NCI-H2029 (cell line): Measurements from ENCODE around the gene PALLD.

Experiments used
- DNase-seq: peaks from one replicate; lab custom pipeline; 2025; lab: John Stamatoyannopoulos, UW

Gene PALLD

DNA sequence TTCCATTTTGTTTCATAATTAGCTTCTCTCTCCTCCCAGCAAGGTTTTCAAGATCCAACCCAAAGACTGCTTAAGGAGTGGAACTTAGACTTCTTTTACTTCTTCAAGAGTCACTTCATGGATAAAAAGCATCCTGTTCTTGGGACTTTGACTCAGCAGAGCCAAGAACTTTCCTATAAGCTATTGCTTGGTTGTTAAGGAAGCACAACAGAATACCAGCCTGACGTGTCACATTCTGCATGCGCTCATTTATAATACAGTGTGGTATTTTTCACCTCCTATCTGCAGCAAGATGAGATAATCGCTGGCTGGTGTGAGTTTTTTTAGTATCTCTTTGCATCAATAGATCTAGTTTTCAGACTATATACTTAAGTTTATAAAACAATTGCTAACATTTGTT, 152.1 kb downstream of the PALLD start:
- DNase-seq: no peak

DNA sequence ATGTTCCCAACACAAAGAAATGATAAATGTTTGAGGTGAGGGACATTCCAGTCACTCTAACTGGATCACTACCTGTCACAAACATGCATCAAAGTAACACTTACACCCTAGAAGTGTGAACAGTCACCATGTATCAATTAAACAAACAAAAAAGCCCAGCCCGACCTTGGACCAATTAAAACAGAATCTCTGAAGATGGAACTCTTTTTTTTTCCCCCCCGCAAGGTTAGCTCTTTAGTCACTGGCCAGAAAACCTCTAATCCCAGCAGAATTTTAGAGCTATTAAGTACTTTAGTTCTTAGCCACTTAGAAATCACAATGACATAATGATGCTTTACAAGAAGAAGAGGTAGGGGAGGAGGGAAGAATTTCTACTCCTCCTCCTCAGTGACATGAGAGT, 154.5 kb downstream of the PALLD start:
- DNase-seq: no peak

DNA sequence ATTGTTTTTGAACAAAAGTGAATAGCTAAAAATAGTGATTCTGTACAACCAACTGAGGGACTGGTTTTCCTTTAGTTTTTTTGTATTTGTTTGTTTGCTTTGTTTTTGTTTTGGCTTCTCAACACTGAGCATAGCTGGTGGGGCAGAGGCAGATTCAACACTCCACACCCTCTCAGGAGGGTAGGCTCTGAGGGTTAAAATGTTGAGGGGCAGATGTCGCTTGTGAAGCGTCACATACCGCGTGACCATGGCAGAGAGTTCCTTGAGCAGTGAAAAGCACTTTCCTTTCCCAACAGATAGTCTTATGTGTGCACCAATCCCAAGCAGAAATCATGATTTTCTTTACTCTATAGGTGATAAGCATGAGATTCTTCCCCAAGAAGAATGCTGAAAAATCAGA, 155.0 kb downstream of the PALLD start:
- no peak for DNase-seq

DNA sequence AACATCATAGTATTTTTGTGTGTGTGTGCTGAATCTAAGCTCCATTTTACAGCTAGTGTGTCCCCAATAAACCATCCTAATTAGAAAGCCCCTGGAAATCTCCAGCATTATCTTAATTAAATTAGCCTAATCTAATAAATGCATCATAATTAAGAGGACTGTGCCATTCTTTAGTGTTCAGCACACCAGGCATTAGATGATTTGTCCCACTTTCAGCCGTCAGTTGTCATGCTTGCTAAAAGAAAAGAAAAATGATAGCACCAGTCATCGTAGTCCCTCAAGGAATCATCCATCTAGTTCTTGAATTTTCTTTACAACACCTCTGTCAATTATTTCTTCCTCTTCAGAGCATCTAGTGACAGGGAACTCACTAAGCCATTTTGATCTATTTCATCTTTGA, 155.9 kb downstream of the PALLD start:
- no peak for DNase-seq

DNA sequence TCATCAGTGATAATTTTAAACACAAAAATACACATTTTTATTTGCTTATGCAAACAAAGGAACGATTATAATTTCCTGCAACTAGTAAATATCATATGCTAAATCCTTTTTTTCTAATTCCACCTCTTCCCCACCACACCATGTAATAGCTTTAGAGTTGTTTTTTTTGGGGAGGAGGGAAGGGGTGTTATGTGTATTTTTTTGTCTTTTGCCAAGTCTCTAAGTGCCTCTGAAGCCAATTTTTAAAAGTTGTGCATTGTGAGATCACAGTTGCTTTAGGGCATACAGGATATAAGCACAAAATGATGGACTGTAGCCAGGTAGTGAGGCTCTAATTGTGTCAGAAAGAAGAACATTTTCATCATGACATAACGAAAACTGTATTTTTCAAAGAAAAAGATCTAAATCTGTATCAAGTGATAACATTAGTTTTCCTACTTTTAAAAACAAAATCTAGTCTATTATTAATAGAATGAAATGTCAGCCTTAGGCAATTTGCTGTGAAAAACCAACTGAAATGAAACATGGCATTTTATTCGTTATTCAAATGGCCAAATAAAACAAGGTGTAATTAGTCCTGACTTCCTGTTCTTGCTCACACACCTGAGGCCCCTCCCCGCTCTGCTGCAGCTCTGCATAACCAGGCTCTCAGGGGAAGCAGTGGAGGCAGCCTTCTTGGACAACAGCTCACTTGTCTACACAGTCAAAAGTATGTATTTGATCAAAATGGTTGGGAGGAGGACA, 157.4 kb downstream of the PALLD start:
- peak; percentile 46 for DNase-seq

DNA sequence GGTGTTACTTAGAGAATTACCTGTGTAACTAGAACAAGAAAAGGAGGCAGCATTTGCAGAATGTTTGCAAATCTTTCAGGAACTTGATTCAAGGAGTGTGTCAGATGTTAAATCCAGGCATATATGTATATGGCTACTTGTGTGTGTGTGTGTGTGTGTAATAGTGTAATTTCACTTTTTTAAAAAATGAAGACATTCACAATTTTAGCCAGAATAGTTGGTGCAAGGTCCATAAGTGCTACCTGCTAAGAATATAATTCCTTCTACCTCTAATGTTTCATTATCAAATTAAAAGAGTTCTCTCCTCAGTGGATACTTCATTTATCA, 158.0 kb downstream of the PALLD start:
- no peak for DNase-seq

DNA sequence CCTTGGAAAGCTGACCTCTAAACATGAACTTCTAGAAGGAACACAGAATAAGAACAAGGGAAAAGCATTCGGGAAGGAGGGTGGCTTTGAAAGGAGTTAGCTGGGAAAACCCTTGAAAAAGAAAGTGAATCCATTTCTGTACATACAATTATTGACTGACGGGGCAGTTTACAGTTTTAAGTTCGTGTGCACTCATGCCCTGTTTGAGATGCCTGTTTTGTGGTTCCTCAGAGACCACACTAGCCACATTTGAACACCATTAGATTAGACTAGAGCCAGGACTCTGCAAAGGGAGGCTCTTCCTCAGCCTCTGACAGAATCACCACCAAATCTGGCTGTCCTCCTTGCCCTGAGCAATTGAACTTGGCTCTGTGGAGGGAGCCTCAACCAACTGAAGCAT, 158.3 kb downstream of the PALLD start:
- no peak for DNase-seq

DNA sequence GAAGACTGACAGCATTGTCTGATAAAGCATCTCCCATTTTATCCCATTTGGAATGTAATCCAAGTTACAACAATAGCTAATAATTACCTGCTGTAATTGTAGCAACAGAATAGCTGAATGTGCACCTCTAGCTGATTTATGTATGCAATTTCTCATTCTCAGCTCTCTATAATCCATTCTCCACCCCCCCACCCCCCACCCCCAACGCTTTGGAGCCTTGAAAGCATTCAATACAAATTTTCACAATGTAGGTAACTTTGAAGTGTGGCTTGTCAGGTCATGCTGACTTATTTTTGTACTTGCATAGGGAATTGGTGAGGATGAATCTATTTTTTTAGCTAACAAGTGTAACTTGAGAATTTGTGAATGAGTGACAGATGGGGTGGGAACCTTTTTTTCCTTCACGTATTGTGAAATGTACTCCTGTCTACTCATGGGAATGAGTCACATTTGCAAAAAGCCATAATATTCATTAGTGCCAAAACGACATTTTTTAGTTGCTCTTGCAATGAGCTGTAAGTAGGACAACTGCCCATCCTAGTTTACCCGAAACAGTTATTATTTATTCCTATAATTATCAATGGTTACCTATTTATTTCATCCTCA, 159.3 kb downstream of the PALLD start:
- DNase-seq: no peak

DNA sequence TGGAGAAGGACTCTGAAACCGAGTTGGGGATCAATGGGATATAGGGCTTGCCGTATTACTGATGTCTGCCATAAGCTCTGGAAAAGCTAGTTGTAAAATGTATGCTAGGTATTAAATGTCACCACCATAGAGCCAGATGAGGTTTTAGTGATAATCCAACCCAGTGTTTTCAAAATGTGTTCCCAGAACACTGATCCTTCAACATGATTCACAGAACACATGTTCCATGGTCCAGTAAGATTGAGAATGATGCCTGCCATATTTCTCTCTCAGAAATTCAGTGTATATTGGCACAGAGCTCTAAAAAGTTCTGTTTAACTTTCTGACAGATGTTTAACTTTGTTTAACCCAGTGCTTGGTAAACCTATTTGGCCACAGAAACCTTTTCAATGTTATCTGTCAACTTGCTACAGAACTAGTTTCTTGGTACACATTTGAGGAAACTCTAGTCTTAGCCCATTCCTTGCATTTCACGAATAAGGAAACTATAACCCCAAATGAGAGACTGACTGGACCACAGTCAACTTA, 160.2 kb downstream of the PALLD start:
- DNase-seq: no peak

DNA sequence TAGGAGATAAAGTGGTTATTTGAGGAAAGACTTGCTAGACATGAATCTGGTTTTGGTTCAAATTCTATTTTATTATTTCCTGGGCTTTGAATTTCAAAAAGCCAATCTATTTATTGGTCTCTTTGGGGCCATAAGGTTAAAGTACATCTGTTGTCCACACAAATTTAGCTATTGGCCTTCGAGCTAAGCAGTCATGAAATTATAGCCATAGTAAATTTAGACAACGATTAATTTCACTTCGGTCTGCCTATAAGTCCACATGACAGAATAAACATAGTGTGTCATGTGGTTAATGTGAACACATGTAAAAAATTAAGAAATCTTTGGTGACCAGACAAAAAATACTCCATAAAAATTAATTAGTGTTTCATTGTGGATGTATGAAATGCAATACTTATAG, 161.9 kb downstream of the PALLD start:
- no peak for DNase-seq

DNA sequence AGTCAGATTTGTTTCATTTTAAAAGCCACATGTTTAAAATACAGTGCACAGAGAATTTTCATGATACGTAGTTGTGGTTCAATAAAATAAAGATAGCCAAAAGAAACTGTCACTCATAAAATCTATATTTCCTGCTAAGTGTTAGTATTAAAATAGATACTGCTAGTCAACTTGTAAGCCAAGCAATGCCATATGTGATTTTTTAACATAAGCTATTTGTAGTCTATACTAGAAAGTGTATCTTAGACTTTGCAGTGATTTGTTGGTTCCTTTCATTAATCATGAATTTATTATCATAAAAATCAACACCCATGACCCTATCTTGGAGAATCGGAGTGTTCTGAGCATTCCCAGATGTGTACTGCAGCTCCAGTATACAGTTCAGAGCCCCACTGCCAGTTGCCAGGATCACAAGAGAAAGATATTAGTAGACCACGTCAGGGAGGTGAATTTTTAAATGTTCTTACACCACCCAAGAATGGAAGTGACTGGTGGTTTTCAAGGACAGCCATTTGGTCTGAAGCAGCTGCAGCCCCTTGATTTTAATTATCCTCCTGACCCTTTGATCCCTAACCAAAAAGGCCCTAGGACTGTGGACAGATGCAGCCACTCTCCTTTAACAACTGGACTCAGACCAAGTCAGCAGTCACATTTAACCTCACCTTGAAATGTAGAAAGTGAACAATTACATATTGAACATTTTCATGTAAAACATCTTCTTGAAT, 163.1 kb downstream of the PALLD start:
- no peak for DNase-seq

DNA sequence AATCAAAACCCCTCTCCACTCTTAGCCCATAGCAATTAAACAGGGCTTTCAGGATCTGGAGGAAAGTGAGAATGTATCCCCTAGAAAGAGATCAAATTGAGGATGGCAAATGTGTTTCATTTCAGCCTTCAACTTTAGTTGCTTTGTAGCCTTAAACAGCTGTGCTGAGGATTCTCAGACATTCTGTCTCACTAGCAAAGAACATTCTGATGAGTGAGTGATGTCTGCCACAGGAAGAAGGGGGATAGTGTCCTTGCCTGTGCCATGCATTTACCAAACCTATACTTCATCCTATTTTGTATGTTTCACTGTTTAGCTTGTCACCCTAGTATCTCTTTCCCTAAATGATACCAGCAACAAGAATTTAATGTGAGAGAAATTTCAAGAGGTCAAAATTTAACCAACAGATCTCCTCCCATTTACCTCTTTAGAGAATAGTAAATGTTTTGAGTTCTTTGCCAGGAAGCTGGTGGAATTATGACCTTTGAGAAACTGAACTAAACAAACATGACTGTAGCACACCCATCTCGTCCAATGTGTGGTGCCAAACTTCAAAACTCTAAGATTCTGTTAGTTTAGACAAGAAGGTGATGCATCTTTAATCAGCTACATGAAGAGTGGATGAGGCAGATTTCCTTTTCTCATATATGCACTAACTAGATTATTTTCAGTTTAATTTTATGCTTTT, 165.6 kb downstream of the PALLD start:
- DNase-seq: no peak

DNA sequence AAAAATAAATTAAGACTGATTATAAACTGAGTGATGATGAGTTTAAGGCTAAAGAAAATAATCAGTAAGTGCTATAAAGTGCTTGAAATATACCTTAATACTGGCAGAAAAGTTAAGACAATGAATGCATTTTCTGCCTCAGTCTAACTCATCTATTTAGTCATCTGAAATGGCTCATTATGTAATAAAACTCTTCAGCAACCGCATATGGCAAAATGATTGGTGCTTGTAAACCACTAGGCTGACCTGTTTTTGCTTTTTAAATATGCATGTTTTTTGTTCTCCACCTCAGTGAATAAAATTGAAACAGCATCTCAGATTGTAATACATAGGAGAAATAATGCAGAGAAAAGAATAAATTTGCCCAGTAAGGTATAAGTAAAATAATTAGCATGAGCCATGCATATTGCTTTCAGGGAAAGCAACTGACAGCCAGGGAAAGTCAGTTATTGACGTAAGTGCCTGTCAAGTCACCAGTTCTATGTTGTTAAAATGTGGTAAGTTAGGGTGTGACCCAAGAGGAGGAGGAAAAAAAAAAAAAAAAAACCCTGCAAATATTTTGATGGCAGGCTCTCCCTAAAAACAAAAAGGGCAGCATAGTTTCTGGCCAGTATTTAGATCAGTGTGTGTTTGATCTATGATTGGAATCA, 167.5 kb downstream of the PALLD start:
- no peak for DNase-seq

DNA sequence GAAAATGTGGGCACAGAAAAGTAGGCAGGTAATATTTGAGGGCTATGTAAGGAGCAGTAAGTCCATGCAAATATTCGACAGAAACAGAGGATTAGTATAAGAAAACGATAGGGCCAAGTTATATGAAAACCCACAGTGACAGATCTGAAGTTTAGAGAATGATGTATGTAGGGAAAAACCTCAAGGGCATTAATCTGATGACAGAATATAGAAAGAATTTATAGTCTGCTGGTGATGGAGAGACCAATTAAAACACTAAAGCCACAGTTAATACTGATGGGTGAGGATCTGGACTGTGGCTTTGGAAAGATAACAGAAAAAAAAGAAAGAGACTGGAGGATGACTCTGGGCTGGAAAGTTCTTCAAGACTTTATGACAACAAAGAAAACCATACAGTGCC, 169.7 kb downstream of the PALLD start:
- no peak for DNase-seq

DNA sequence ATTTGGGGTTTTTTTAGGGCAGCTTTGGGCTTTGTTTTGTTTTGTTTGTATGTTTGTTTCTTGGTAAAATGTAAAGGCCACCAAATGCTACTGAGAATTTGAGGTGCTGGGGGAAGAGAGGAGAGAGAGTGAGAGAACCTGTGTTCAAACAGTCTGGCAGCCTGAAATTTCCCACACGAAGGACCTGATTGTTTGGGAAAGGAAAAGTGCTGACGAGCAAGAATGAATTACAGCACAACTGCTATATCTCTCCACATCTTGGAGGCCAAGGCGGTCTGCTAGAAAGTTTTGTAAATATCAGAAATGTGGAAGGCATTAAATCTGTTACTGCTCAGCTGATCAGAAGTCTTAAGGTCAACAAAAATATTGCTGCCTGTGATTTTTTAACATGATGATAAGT, 170.5 kb downstream of the PALLD start:
- DNase-seq: no peak

DNA sequence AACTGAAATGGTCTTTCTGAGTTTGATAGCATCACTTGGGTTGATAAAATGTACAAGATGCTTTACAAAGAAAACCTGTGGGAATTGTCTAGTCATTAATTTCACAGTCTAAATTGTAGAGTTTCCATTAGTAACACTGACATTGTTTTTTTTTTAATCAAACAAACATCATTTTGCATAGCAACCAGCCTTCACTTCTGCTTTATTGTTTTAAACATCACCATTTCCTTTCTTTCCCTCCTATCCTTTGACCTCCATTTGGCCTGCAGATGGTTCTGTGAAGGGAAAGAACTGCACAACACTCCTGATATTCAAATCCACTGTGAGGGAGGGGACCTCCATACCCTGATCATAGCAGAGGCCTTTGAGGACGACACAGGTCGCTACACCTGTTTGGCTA, 171.1 kb downstream of the PALLD start:
- DNase-seq: no peak

DNA sequence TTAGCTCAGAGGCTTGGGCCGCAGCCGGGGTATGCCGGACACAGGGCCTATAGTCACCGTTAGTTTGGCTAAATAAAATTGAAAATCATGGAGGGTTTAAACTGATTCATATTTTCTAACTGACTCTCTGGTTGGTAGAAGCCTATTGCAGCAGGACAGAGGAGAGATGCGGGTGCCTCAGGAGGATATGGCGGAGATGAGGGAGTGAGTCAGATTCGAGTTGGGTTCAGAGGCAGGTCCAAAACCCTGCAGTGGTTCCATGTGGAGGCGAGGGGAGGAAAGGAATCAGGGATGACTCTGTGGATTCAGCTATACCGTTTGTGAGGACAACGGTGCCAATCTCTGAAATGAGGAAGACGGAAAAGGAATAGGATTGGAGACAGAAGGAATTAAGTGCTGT, 176.6 kb downstream of the PALLD start:
- no peak for DNase-seq

DNA sequence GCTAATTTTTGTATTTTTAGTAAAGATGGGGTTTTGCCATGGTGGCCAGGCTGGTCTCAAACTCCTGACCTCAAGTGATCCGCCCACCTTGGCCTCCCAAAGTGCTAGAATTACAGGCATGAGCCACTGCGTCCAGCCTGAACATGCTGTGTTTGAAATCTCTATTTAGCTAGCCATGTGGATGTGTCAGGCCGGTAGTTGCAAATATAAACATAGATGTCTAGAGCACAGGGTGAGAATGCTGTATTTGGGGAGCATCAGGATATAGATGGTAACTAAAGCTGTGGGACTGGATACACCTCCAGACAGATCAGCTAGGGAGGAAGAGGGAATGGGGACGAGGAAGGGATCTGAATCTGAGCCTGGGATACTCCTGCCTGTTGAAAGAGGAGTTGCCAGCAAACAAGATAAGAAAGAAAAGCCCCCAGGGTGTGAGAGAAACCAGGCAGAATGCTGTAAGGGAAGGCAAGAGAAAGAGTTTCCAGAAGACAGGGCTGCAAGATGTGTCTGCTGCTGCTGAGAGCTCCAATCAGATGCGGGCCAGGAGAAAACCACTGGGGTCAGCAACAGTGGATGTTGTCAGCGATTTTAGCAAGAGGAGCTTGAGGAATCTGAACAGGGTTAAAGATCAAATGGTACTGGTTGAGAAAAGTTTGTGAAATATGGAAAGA, 177.4 kb downstream of the PALLD start:
- DNase-seq: no peak

DNA sequence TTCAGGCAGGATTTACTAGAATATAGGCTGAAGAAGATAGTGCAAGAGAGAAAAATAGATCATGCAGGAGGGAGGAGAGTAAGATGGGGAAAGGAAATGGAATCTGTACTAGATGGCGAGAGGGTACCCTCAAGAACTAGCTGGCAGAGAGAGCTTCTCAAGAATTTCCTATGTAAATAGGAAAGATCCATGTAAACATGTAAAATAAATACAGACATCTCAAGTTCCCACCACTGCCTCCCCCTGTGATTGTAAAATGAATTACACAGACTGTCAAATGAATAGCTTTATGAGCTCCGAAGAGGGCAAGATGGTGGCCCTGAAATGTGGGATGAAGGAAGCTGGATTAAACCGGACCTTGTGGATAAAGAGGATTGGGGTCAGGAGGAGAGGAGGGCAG, 178.0 kb downstream of the PALLD start:
- DNase-seq: no peak

DNA sequence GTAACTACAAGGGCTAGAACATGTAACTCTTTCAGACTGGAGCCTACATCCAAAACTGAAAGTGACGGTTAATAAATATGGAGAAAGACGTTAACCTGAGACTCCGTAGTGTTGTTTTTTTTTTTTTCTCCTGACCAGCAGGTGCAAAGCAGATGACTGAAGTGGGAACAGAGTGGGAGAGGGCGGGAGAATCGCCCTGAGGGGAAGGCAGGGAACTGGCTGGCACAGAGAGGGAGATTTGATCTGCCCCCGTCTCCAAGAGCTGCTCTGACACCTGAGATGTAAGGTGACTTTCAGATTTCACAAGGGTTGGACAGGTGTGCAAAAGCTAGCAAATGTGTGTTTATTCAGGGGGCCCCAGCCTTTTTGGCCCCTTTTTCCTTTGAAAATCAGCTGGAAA, 180.2 kb downstream of the PALLD start:
- peak; percentile 90 for DNase-seq

DNA sequence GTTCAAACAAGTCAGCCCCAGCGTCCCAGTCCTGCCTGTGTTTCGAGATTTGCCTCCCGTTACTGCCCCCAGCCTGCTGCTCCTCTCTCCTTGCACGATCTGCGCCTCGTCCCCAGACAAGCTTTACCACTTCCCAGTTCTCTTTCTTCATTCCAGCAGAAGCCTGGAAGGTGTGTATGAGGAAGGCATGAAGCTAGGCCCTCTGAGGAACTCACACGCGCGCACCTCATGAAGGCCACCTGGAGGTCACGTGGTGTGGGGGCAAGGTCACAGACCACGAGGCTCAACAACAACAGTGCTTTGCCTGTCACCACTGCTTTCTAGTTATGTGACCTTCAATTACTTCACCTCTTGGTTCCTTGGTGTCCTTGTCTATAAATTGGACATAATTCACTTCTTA, 181.0 kb downstream of the PALLD start:
- no peak for DNase-seq
